ENCODE data around the gene BCLAF3. TPM values are rescaled to one million over a fixed set of nuclear protein-coding genes. Genes with fewer than 3 reads are reported as not detected.

Gene BCLAF3
- polyA plus RNA-seq, 1 donor from 2014 or later: 34.6 TPM

GRCh38 chrX:19986531-19986930 is 4.3 kb downstream of the BCLAF3 start:
- Histone ChIP-seq H3K27ac (ENCODE audit: low read length) (no peak overlapping the region), H3K79me2 (replicated peaks; ENCODE audit: insufficient read depth, low read length) (peaks cover 10% of the 10 kb centered on the region), H3K9me2 (ENCODE audit: insufficient read depth, low read length) (no peaks in the 10 kb centered on the region), H3K9ac (ENCODE audit: low read length) (no peak overlapping the region), H2AFZ (ENCODE audit: low read depth, low read length) (no peak overlapping the region), H3K4me2 (ENCODE audit: low read length) (no peak overlapping the region), H3F3A (ENCODE audit: insufficient read depth, low read length, poor library complexity, severe bottlenecking) (no peaks in the 10 kb centered on the region), H4K20me1 (ENCODE audit: insufficient read depth) (no peaks in the 10 kb centered on the region), H3K27me3 (ENCODE audit: insufficient read depth, low read depth, low read length) (no peaks in the 10 kb centered on the region), H3K9me3 (ENCODE audit: low read length) (no peaks in the 10 kb centered on the region), H3K4me3 (ENCODE audit: low read length) (no peak overlapping the region), H3K36me3 (ENCODE audit: insufficient read depth, low read length) (no peaks in the 10 kb centered on the region)
- TF ChIP-seq POLR2AphosphoS5 (IDR thresholded peaks at IDR 0.05) (no peak), MXI1 (conservative IDR thresholded peaks at IDR 0.05; ENCODE audit: poor library complexity, severe bottlenecking) (no peak), CTCF (IDR thresholded peaks at IDR 0.05; ENCODE audit: poor library complexity, severe bottlenecking) (no peak), RAD21 (conservative IDR thresholded peaks at IDR 0.05) (no peak), TAF1 (IDR thresholded peaks at IDR 0.05; ENCODE audit: low read depth) (no peak), EZH2 (IDR thresholded peaks at IDR 0.05; ENCODE audit: borderline replicate concordance, insufficient read depth, low read length, poor library complexity, severe bottlenecking) (no peak), EP300 (conservative IDR thresholded peaks at IDR 0.05; ENCODE audit: poor library complexity, severe bottlenecking) (no peak), REST (IDR thresholded peaks at IDR 0.05; ENCODE audit: borderline replicate concordance) (no peak), SMC3 (conservative IDR thresholded peaks at IDR 0.05; ENCODE audit: poor library complexity) (no peak)

GRCh38 chrX:19981947-19982346 is 8.9 kb downstream of the BCLAF3 start:
- Histone ChIP-seq H3K9ac (ENCODE audit: low read length) (no peak overlapping the region), H3K4me2 (ENCODE audit: low read length) (no peak overlapping the region), H3K27me3 (ENCODE audit: insufficient read depth, low read depth, low read length) (no peaks in the 10 kb centered on the region), H4K20me1 (ENCODE audit: insufficient read depth) (no peaks in the 10 kb centered on the region), H3K79me2 (replicated peaks; ENCODE audit: insufficient read depth, low read length) (no peaks in the 10 kb centered on the region), H3K36me3 (ENCODE audit: insufficient read depth, low read length) (no peaks in the 10 kb centered on the region), H3K4me3 (ENCODE audit: low read length) (no peak overlapping the region), H2AFZ (ENCODE audit: low read depth, low read length) (no peak overlapping the region), H3K9me3 (ENCODE audit: low read length) (no peaks in the 10 kb centered on the region), H3K27ac (ENCODE audit: low read length) (no peak overlapping the region), H3K9me2 (ENCODE audit: insufficient read depth, low read length) (no peaks in the 10 kb centered on the region), H3F3A (ENCODE audit: insufficient read depth, low read length, poor library complexity, severe bottlenecking) (no peaks in the 10 kb centered on the region)
- TF ChIP-seq REST (IDR thresholded peaks at IDR 0.05; ENCODE audit: borderline replicate concordance): no peak
- TF ChIP-seq SMC3 (conservative IDR thresholded peaks at IDR 0.05; ENCODE audit: poor library complexity): no peak
- TF ChIP-seq POLR2AphosphoS5 (IDR thresholded peaks at IDR 0.05): no peak
- no peak for TF ChIP-seq EP300 (conservative IDR thresholded peaks at IDR 0.05; ENCODE audit: poor library complexity, severe bottlenecking)
- TF ChIP-seq TAF1 (IDR thresholded peaks at IDR 0.05; ENCODE audit: low read depth): no peak
- no peak for TF ChIP-seq MXI1 (conservative IDR thresholded peaks at IDR 0.05; ENCODE audit: poor library complexity, severe bottlenecking)
- TF ChIP-seq CTCF (IDR thresholded peaks at IDR 0.05; ENCODE audit: poor library complexity, severe bottlenecking): no peak
- TF ChIP-seq EZH2 (IDR thresholded peaks at IDR 0.05; ENCODE audit: borderline replicate concordance, insufficient read depth, low read length, poor library complexity, severe bottlenecking): no peak
- no peak for TF ChIP-seq RAD21 (conservative IDR thresholded peaks at IDR 0.05)

Data from neural cell (in vitro differentiated cells).